K562 treated with DMSO at 1 percent for 48 hours (cell line): ENCODE measurements around the gene CEP72. TPM values are rescaled to one million over a fixed set of nuclear protein-coding genes. Genes with fewer than 3 reads are reported as not detected.

Source experiments
- total RNA-seq: library from RNA; unstranded; fragments of 300-600 nt; gene quantifications from 2 replicates; pipeline ENCODE4 v1.2.3, GENCODE V29; 2022; ENCODE audit warnings: low replicate concordance; ENCODE audit errors: extremely low read depth

CEP72 gene
- not detected in 2 replicates for total RNA-seq

DNA sequence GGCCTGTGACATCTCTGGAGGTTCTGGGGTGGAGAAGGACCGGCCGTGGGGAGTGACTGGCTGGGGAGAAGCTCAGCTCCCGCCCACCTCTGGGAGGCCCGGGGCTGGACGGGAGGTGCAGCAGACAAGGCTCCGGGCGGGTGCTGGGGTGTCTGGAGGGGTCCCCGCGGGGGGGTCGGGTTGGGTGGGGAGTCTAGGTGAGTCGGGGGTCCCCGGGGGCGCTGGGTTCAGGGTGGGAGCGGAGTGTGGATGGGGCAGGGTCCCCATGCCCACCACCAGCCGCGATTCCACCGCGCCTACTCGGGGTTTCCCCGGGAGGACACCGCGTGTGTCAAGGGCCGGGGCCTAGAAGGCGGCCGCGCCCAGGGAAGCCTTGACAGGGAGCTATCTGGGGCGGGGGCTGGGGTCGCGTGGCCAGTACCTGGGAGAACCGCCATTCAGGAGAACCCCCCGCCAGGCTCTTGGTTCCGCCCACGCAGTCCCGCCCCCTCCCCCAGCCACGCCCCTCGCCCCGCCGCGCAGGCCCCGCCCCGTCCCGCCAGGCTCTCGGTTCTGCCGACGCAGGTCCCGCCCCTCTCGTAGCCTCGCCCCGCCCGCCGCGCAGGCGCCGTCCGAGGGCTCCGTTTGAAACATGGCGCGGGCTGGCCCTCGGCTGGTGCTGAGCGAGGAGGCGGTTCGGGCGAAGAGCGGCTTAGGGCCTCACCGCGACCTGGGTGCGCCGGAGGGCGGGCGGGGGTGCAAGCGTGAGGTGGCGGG, at the start of gene CEP72:
CEP72 (plus strand) TSS at position 610 of the 756 bp plus-strand sequence; CDS start at position 632, 22 bp downstream.

GRCh38 chr5:693271-694041, 81.3 kb downstream of the CEP72 start, which contains the start of gene TPPP:
TSS of gene TPPP (minus strand) at chr5:693352. CDS start at chr5:678060, 15,292 bp downstream.

Other genes with a start within 250 kb of the CEP72 start
- gene EXOC3, start 169.2 kb upstream of the CEP72 start, total RNA-seq, result not detected in 2 replicates
- not detected in 2 replicates for gene SLC9A3, start 87.9 kb upstream of the CEP72 start, total RNA-seq
- not detected in 2 replicates for gene TPPP, start 81.0 kb downstream of the CEP72 start, total RNA-seq
- not detected in 2 replicates for gene ZDHHC11B, start 172.4 kb downstream of the CEP72 start, total RNA-seq
- not detected in 2 replicates for gene ZDHHC11, start 238.6 kb downstream of the CEP72 start, total RNA-seq